Endodermal cell (in vitro differentiated cells): ENCODE results near the gene CORIN. TPM values are rescaled to one million over a fixed set of nuclear protein-coding genes. Genes with fewer than 3 reads are reported as not detected.

ENCODE experiments used
- DNase-seq: peaks from one replicate; pipeline ENCODE4 v3.0.0-alpha.2; 2017
- H3K27ac ChIP-seq: 2 replicates; pipeline ENCODE4 v1.5.1; 2013; ENCODE audit warnings: mild to moderate bottlenecking, low read depth, low read length, moderate library complexity
- H3K27me3 ChIP-seq: 2 replicates; pipeline ENCODE4 v1.6.1; 2013; ENCODE audit warnings: mild to moderate bottlenecking, low read length, moderate library complexity; ENCODE audit not compliant: insufficient read depth, control insufficient read depth, poor library complexity, severe bottlenecking
- H3K36me3 ChIP-seq: 2 replicates; pipeline ENCODE4 v1.7.0; 2013; ENCODE audit warnings: mild to moderate bottlenecking, low read length, moderate library complexity; ENCODE audit not compliant: control insufficient read depth, insufficient read depth
- H3K4me1 ChIP-seq: one replicate; pipeline ENCODE4 v1.7.0; 2013; ENCODE audit warnings: low read length; ENCODE audit not compliant: control insufficient read depth, insufficient read depth
- H3K4me3 ChIP-seq: 2 replicates; pipeline ENCODE4 v1.5.1; 2013; ENCODE audit warnings: mild to moderate bottlenecking, low read length, moderate library complexity
- H3K9ac ChIP-seq: 2 replicates; pipeline ENCODE4 v1.6.1; 2013; ENCODE audit warnings: mild to moderate bottlenecking, low read length, moderate library complexity; ENCODE audit not compliant: poor library complexity, severe bottlenecking; ENCODE audit errors: extremely low read depth
- H3K9me3 ChIP-seq: 2 replicates; pipeline ENCODE4 v1.6.1; 2013; ENCODE audit warnings: mild to moderate bottlenecking, low read length, moderate library complexity; ENCODE audit not compliant: control insufficient read depth
- H3K27ac Mint-ChIP-seq: 2 replicates; pipeline ENCODE4 v1.8.0; 2020; ENCODE audit warnings: mixed read lengths
- H3K27me3 Mint-ChIP-seq: 2 replicates; pipeline ENCODE4 v1.8.0; 2021; ENCODE audit warnings: mild to moderate bottlenecking, mixed read lengths; ENCODE audit not compliant: insufficient read depth
- H3K36me3 Mint-ChIP-seq: 2 replicates; pipeline ENCODE4 v1.8.0; 2020; ENCODE audit warnings: low read depth, mixed read lengths
- H3K4me1 Mint-ChIP-seq: 2 replicates; pipeline ENCODE4 v1.8.0; 2020; ENCODE audit warnings: mixed read lengths
- H3K4me3 Mint-ChIP-seq: 2 replicates; pipeline ENCODE4 v1.8.0; 2020; ENCODE audit warnings: mild to moderate bottlenecking, moderate library complexity, mixed read lengths
- H3K9me3 Mint-ChIP-seq: 2 replicates; pipeline ENCODE4 v1.8.0; 2020; ENCODE audit warnings: mild to moderate bottlenecking, mixed read lengths
- WGBS, 2 experiments: methylation state at CpG; one replicate each; pipeline versions ENCODE4 v1.1.5 to v1.1.7; 2013; ENCODE audit warnings: missing lambda C conversion rate in 2 of 2, mixed read lengths in 1 of 2; ENCODE audit not compliant: insufficient coverage in 1 of 2, insufficient read length in 1 of 2; 5-methylcytosine and 5-hydroxymethylcytosine counted together
- total RNA-seq, 2 donors: library from RNA; stranded (reverse); fragmentation: NEBNext Ultra II Directional in 1 of 2; extraction: Animal tissue kit (Norgen Biotek cat#: 25700) in 1 of 2; gene quantifications; 2 replicates in 1 of 2; 3 replicates in 1 of 2; pipeline ENCODE4 v1.2.1, GENCODE V29; 2021
- TF ChIP-seq, protein P1 (sequence below): fragments of 200-600 bp; sonication (generic); conservative IDR thresholded peaks from 2 replicates; pipeline ENCODE4 v1.5.0; 2021; ENCODE audit warnings: antibody characterized with exemption, mild to moderate bottlenecking

The CORIN gene
- total RNA-seq, 2 donors from 2014 or later = 0.53 TPM; not detected in 1

GRCh38 chr4:47747846-47748494 lies 89.9 kb downstream of the CORIN start:
- Histone ChIP-seq H3K9me3 (peaks cover 11% of the 10 kb centered on the region), H3K9ac (no peak overlapping the region), H3K27ac (no peak overlapping the region), H3K4me1 (no peaks in the 10 kb centered on the region), H3K4me3 (no peak overlapping the region), H3K27me3 (no peaks in the 10 kb centered on the region), H3K36me3 (no peaks in the 10 kb centered on the region)
- peaks cover 14% of the 10 kb centered on the region for H3K9me3 Mint-ChIP-seq
- no peak overlapping the region for H3K4me3 Mint-ChIP-seq
- no peaks in the 10 kb centered on the region for H3K36me3 Mint-ChIP-seq
- no peak overlapping the region for H3K27ac Mint-ChIP-seq
- TF ChIP-seq, protein P1, sequence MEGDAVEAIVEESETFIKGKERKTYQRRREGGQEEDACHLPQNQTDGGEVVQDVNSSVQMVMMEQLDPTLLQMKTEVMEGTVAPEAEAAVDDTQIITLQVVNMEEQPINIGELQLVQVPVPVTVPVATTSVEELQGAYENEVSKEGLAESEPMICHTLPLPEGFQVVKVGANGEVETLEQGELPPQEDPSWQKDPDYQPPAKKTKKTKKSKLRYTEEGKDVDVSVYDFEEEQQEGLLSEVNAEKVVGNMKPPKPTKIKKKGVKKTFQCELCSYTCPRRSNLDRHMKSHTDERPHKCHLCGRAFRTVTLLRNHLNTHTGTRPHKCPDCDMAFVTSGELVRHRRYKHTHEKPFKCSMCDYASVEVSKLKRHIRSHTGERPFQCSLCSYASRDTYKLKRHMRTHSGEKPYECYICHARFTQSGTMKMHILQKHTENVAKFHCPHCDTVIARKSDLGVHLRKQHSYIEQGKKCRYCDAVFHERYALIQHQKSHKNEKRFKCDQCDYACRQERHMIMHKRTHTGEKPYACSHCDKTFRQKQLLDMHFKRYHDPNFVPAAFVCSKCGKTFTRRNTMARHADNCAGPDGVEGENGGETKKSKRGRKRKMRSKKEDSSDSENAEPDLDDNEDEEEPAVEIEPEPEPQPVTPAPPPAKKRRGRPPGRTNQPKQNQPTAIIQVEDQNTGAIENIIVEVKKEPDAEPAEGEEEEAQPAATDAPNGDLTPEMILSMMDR = no peak
- H3K4me1 Mint-ChIP-seq = peaks cover 4% of the 10 kb centered on the region
- H3K27me3 Mint-ChIP-seq = no peaks in the 10 kb centered on the region
- no peak for DNase-seq
- 91 to 100% methylated on average over 1 of the region's 1 CpG for WGBS, 2 experiments

DNA sequence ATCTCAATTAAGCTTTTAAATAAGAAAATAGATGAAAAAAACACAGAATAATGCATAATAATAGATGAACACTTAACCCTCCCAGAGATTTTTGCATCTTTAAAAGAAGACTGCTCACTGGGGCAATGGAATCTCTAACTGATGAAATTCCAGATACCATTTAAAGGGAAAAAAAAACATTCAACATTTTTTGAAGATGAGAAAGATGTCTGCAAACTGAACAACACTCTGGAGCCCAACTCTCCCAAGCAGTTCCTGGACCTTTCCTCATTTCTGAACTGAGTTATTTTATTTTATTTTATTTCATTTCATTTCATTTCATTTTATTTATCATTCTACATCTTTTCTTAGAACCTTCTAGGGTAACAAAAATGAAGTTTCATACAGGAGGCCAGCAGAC lies 90.7 kb downstream of the CORIN start:
- DNase-seq = no peak
- Mint-ChIP-seq H3K27me3 (no peaks in the 10 kb centered on the region), H3K27ac (no peak overlapping the region), H3K9me3 (peaks cover 6% of the 10 kb centered on the region), H3K4me3 (no peak overlapping the region), H3K4me1 (peaks cover 4% of the 10 kb centered on the region), H3K36me3 (no peaks in the 10 kb centered on the region)
- no peak overlapping the region for H3K9ac ChIP-seq
- H3K27me3 ChIP-seq = no peaks in the 10 kb centered on the region
- peaks cover 4% of the 10 kb centered on the region for H3K9me3 ChIP-seq
- H3K4me1 ChIP-seq = no peaks in the 10 kb centered on the region
- no peak overlapping the region for H3K27ac ChIP-seq
- no peak overlapping the region for H3K4me3 ChIP-seq
- TF ChIP-seq, protein P1 = no peak
- no peaks in the 10 kb centered on the region for H3K36me3 ChIP-seq

- Mint-ChIP-seq H3K4me3 (no peak overlapping the region), H3K9me3 (peaks cover 3% of the 10 kb centered on the region), H3K27me3 (no peaks in the 10 kb centered on the region), H3K36me3 (no peaks in the 10 kb centered on the region), H3K4me1 (peaks cover 4% of the 10 kb centered on the region), H3K27ac (no peak overlapping the region)
- WGBS, 2 experiments = 91 to 96% methylated on average over 3 to 4 of the region's 4 CpGs
- Histone ChIP-seq H3K4me1 (no peaks in the 10 kb centered on the region), H3K9ac (no peak overlapping the region), H3K27me3 (no peaks in the 10 kb centered on the region), H3K27ac (no peak overlapping the region), H3K9me3 (no peaks in the 10 kb centered on the region), H3K36me3 (no peaks in the 10 kb centered on the region), H3K4me3 (no peak overlapping the region)
- TF ChIP-seq, protein P1 = no peak
- no peak for DNase-seq
Measured at GRCh38 chr4:47746122-47746521, 91.7 kb downstream of the CORIN start.
